KOPT-K1 (cell line): ENCODE measurements around the gene GSDME.

ENCODE experiments used
- H3K27ac ChIP-seq: fragments of 200-600 bp; sonication (generic); 2 replicates; pipeline ENCODE4 v1.5.1; 2016; ENCODE audit warnings: antibody characterized with exemption, mild to moderate bottlenecking, low read depth, low read length; ENCODE audit not compliant: poor library complexity, severe bottlenecking
- H3K36me3 ChIP-seq: fragments of 200-600 bp; sonication (generic); 2 replicates; pipeline ENCODE4 v1.5.1; 2017; ENCODE audit warnings: antibody characterized with exemption, mild to moderate bottlenecking, low read length, moderate library complexity; ENCODE audit not compliant: insufficient read depth
- H3K9me3 ChIP-seq: fragments of 200-600 bp; sonication (generic); 2 replicates; pipeline ENCODE4 v1.5.1; 2017; ENCODE audit warnings: antibody characterized with exemption, low read length, mild to moderate bottlenecking; ENCODE audit not compliant: insufficient read depth, poor library complexity, severe bottlenecking

Gene GSDME

DNA sequence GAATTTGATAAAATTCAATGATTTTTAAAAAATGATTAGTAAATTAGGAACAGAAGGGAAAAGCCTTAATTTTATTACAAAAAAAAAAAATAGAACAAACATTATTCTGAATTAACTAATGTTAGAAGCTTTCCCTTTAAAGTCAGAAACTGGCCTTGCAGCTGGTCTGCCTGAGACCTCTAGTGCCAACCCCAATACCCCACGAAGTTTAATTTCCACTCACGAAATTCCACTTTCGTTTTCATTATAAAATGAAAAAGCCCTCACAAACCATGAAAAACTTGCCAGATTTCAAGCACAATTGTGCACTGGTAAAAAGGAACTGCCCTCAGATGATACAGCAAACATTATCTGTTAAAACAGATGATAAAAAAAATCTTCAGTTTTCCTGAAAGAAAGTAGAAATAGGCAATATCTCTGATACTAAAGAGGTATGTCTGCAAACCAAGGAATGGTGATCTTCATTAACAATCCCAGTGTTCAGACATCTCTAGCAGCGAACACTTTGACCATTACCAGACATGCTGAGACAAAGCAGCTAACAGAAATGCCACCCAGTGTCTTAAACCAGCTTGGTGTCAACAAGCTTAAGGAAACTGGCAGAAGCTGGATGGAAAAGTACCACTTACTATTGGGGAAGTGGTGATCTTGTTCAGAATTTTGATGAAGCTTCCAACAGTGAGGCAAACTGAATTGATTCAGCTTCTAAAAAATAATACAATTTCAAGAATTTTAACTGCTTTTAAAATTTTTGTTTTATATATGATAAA, 103.8 kb downstream of the GSDME start:
- Histone ChIP-seq H3K27ac (no peak overlapping the region), H3K36me3 (no peaks in the 10 kb centered on the region), H3K9me3 (no peaks in the 10 kb centered on the region)

DNA sequence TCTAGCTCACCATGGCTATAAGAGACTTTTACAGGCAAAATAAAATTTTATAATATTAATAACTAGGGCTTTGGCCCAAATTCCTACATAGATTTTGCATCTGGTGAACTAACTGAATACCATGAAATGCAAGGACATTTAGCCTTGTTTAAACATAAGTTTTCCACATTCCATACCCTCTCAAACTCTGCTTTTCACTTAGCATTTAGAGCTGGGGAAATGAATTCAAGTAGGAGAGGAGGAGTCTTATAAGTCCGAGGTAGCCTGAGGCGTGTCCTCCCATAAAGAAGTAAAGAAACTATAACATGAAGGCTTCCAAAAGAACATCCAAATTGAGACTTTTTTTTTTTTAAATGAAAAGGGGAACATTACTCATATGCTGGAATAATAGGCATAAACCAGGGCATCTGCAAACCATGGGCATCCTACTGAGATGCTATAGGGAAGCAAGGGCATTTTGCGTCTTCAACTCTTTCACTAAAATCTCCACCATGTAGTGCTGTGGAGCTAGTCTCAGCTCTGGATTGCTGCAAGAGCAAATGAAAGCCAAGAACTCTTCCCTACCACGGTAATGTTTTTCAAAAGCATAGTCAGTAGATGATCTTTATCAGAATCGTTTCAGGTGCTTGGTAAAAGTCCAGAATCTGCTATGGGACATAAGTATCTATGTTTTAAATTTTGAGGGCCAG, 104.9 kb downstream of the GSDME start:
- no peak overlapping the region for H3K27ac ChIP-seq
- no peaks in the 10 kb centered on the region for H3K36me3 ChIP-seq
- H3K9me3 ChIP-seq, result no peaks in the 10 kb centered on the region
